Astrocyte of the spinal cord (primary cell): ENCODE results near the gene FSCN2.

ENCODE experiments used
- DNase-seq: peaks from one replicate; pipeline ENCODE4 v3.0.0; 2011; ENCODE audit warnings: low read depth, low spot score
- H3K4me3 ChIP-seq: 2 replicates; pipeline ENCODE4 v1.5.1; 2011; ENCODE audit warnings: low read depth, mild to moderate bottlenecking, low read length, moderate library complexity
- in situ Hi-C: cut with HindIII; loops from 2 replicates; pipeline ENCODE4 v1.10.0; 2017; ENCODE audit warnings: low sequenced_read_pairs
- TF ChIP-seq, protein P1 (sequence below): IDR thresholded peaks from 2 replicates; pipeline ENCODE4 v1.5.1; 2012; ENCODE audit warnings: low read depth, mild to moderate bottlenecking, low read length, inconsistent platforms

The FSCN2 gene

GRCh38 chr17:81553018-81553615 is 24.9 kb downstream of the FSCN2 start:
- in situ Hi-C loops, result no loop called here
- H3K4me3 ChIP-seq, result peak overlapping the region; percentile 70
- TF ChIP-seq, protein P1, sequence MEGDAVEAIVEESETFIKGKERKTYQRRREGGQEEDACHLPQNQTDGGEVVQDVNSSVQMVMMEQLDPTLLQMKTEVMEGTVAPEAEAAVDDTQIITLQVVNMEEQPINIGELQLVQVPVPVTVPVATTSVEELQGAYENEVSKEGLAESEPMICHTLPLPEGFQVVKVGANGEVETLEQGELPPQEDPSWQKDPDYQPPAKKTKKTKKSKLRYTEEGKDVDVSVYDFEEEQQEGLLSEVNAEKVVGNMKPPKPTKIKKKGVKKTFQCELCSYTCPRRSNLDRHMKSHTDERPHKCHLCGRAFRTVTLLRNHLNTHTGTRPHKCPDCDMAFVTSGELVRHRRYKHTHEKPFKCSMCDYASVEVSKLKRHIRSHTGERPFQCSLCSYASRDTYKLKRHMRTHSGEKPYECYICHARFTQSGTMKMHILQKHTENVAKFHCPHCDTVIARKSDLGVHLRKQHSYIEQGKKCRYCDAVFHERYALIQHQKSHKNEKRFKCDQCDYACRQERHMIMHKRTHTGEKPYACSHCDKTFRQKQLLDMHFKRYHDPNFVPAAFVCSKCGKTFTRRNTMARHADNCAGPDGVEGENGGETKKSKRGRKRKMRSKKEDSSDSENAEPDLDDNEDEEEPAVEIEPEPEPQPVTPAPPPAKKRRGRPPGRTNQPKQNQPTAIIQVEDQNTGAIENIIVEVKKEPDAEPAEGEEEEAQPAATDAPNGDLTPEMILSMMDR, result peak; percentile 9
- DNase-seq, result peak; percentile 83

DNA sequence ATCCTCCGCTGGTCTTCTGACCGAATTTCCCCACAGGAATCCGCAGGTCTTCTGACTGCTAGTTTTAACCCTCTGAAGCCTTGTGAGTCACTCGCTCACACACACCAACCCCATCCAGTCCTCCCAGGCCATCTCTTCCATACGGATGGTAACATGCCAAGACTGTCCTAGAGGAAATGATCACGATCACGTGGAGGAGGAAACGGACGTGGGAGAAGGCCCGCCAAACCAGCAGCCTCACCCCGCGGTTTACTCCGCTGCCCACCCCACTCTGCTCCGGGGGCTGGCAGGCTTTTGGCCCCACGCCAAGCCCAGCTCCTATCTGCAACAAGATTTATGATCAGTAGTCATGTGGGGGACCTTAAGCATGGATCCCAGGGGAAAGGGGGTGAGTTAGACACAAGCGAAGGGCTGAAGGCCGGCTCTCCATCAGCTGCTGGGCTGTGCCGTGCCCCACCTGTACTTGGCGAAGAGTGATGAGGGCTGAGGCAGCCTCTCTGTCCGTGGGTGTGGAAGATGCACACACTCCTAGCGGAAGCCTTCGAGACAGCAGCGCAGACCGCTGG is 25.5 kb downstream of the FSCN2 start:
- in situ Hi-C loops, result no loop called here
- peak; percentile 94 for DNase-seq
- TF ChIP-seq, protein P1, result no peak
- H3K4me3 ChIP-seq, result peak overlapping the region; percentile 70

DNA sequence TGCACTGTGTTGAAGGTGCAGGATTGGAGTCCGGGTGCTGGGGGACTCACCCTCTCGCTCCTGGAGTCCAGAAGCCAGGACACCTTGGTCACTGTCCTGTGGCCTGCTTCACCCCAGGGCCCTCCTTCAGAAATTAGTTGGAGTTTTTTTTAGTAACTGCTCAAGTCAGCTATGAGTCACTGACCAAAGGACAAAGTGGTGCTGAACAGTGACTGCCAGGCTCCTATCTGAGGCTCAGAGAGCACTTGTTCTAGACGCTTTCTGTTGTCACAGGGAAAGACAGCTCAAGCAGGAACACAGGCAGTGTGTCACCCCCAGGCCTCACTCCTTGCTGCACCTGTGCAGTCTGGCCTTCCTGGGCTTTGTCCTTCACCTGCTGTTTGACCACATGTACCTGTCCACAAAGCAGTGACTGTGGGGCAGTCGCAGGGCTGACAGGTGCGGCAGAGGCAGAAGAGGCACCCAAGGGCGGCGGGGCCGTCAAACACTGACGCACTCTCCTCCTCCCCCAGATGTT is 28.1 kb downstream of the FSCN2 start:
- DNase-seq, result no peak
- TF ChIP-seq, protein P1, result no peak
- in situ Hi-C loops, result no loop called here
- H3K4me3 ChIP-seq, result no peak overlapping the region

DNA sequence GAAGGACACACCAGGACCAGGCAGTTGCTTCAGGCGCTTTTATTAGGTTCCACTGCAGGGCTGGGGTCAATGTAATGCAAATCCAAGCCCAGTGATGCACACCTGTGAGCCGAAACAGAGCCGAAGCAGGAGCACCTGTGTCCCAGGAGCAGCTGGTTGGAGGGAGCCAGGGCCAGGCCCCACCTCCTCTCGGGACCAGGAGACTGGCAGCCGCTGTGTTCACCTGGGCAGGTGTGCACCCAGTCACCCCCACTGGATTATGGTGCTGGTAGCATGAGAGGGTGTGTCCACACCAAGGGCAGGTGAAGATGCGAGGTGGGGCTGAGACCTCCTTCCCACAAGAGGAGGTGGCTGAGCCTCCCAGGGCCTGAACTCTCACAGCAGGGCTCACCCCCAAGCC is 28.7 kb downstream of the FSCN2 start:
- no peak for DNase-seq
- in situ Hi-C loops, result no loop called here
- H3K4me3 ChIP-seq, result no peak overlapping the region
- TF ChIP-seq, protein P1, result no peak

- TF ChIP-seq, protein P1, result no peak
- H3K4me3 ChIP-seq, result no peak overlapping the region
- DNase-seq, result no peak
- in situ Hi-C loops, result no loop called here
These were observed 29.3 kb downstream of the FSCN2 start for GRCh38 chr17:81557276-81558114.

- no peak for DNase-seq
- no peak overlapping the region for H3K4me3 ChIP-seq
- in situ Hi-C loops, result no loop called here
- TF ChIP-seq, protein P1, result no peak
These were observed 29.9 kb downstream of the FSCN2 start for GRCh38 chr17:81558115-81558468.
